Mesenchymal stem cell (in vitro differentiated cells and primary cell): ENCODE measurements around the gene CST11.

Experiments
- DNase-seq: peaks from one replicate; pipeline ENCODE4 v3.0.0-alpha.2; 2013
- H2AFZ ChIP-seq: one replicate; pipeline ENCODE4 v1.6.1; 2013; ENCODE audit warnings: low read depth, mild to moderate bottlenecking, control low read depth, inconsistent platforms, low read length, moderate library complexity
- H2AK5ac ChIP-seq: 2 replicates; pipeline ENCODE4 v1.6.1; 2013; ENCODE audit warnings: low read length, moderate library complexity, mild to moderate bottlenecking, inconsistent platforms; ENCODE audit not compliant: severe bottlenecking
- H2BK120ac ChIP-seq: one replicate; pipeline ENCODE4 v1.6.1; 2013; ENCODE audit warnings: low read depth, mild to moderate bottlenecking, inconsistent platforms, low read length, moderate library complexity
- H2BK12ac ChIP-seq, 2 experiments: one replicate each; pipeline ENCODE4 v1.6.1; 2013; ENCODE audit warnings: inconsistent platforms in 2 of 2, low read length in 2 of 2, mild to moderate bottlenecking in 2 of 2, moderate library complexity in 2 of 2, control low read depth in 1 of 2
- H2BK15ac ChIP-seq: one replicate; pipeline ENCODE4 v1.6.1; 2013; ENCODE audit warnings: mild to moderate bottlenecking, low read depth, inconsistent platforms; ENCODE audit not compliant: poor library complexity, severe bottlenecking
- H2BK5ac ChIP-seq: 2 replicates; pipeline ENCODE4 v1.6.1; 2013; ENCODE audit warnings: low read depth, mild to moderate bottlenecking, low read length, control low read depth, inconsistent platforms; ENCODE audit not compliant: poor library complexity, severe bottlenecking
- H3K14ac ChIP-seq, 2 experiments: one replicate each; pipeline ENCODE4 v1.6.1; 2013; ENCODE audit warnings: inconsistent platforms in 2 of 2, low read length in 2 of 2, control low read depth in 1 of 2, mild to moderate bottlenecking in 1 of 2, moderate library complexity in 1 of 2
- H3K18ac ChIP-seq, 2 experiments: one replicate each; pipeline ENCODE4 v1.6.1; 2013; ENCODE audit warnings: inconsistent platforms in 2 of 2, low read length in 2 of 2, control low read depth in 1 of 2, low read depth in 1 of 2, mild to moderate bottlenecking in 1 of 2
- H3K23ac ChIP-seq, 2 experiments: one replicate each; pipeline ENCODE4 v1.6.1; 2013; ENCODE audit warnings: inconsistent platforms in 2 of 2, low read length in 2 of 2, mild to moderate bottlenecking in 2 of 2, moderate library complexity in 2 of 2, control low read depth in 1 of 2
- H3K27ac ChIP-seq: 2 replicates; pipeline ENCODE4 v1.5.1; 2013; ENCODE audit warnings: mild to moderate bottlenecking, moderate library complexity, low read length, control low read depth, inconsistent platforms; ENCODE audit not compliant: poor library complexity, severe bottlenecking
- H3K27me3 ChIP-seq, 2 experiments: 2 replicates each; pipeline versions ENCODE4 v1.6.1 to v1.7.0; 2013; ENCODE audit warnings: low read length in 2 of 2, mild to moderate bottlenecking in 2 of 2, moderate library complexity in 2 of 2, control low read depth in 1 of 2, inconsistent platforms in 1 of 2; ENCODE audit not compliant: control insufficient read depth in 1 of 2, insufficient read depth in 1 of 2
- H3K36me3 ChIP-seq, 2 experiments: 2 replicates each; pipeline versions ENCODE4 v1.6.1 to v1.7.0; 2013; ENCODE audit warnings: low read length in 2 of 2, control low read depth in 1 of 2, inconsistent platforms in 1 of 2, low read depth in 1 of 2, mild to moderate bottlenecking in 1 of 2; ENCODE audit not compliant: insufficient read depth in 2 of 2, control insufficient read depth in 1 of 2
- H3K4ac ChIP-seq, 2 experiments: one replicate each; pipeline ENCODE4 v1.6.1; 2013; ENCODE audit warnings: inconsistent platforms in 2 of 2, low read length in 2 of 2, mild to moderate bottlenecking in 2 of 2, moderate library complexity in 2 of 2, control low read depth in 1 of 2, low read depth in 1 of 2
- H3K4me1 ChIP-seq: 2 replicates; pipeline ENCODE4 v1.6.1; 2013; ENCODE audit warnings: low read depth, low read length, control low read depth; ENCODE audit not compliant: control insufficient read depth, insufficient read depth
- H3K4me2 ChIP-seq: 2 replicates; pipeline ENCODE4 v1.6.1; 2013; ENCODE audit warnings: low read length, mild to moderate bottlenecking, inconsistent platforms; ENCODE audit not compliant: poor library complexity, severe bottlenecking
- H3K4me3 ChIP-seq, 2 experiments: 2 replicates each; pipeline versions ENCODE4 v1.5.1 to v1.7.0; 2013; ENCODE audit warnings: low read length in 2 of 2, mild to moderate bottlenecking in 2 of 2, control low read depth in 1 of 2, low read depth in 1 of 2; ENCODE audit not compliant: insufficient read depth in 1 of 2
- H3K79me1 ChIP-seq: replicated peaks from 2 replicates; pipeline ENCODE4 v1.6.1; 2013; ENCODE audit warnings: mild to moderate bottlenecking, control low read depth, low read length, inconsistent platforms; ENCODE audit not compliant: poor library complexity, severe bottlenecking
- H3K9ac ChIP-seq: 2 replicates; pipeline ENCODE4 v1.7.0; 2013; ENCODE audit warnings: mild to moderate bottlenecking, low read length, moderate library complexity
- H3K9me3 ChIP-seq: 2 replicates; pipeline ENCODE4 v1.7.0; 2013; ENCODE audit warnings: mild to moderate bottlenecking, low read length; ENCODE audit not compliant: control insufficient read depth
- H4K8ac ChIP-seq: one replicate; pipeline ENCODE4 v1.6.1; 2013; ENCODE audit warnings: inconsistent platforms, mild to moderate bottlenecking, low read length, moderate library complexity
- H4K91ac ChIP-seq: one replicate; pipeline ENCODE4 v1.6.1; 2013; ENCODE audit warnings: mild to moderate bottlenecking, low read length, inconsistent platforms
- WGBS: methylation state at CpG from one replicate; pipeline ENCODE4 v1.1.7; 2013; ENCODE audit warnings: mixed read lengths; 5-methylcytosine and 5-hydroxymethylcytosine counted together

CST11 gene

GRCh38 chr20:23456409-23456808, 3.7 kb upstream of the CST11 start:
- no peak overlapping the region for H2AK5ac ChIP-seq
- H3K9me3 ChIP-seq, result peaks cover 6% of the 10 kb centered on the region
- peaks cover 11 to 46% of the 10 kb centered on the region in 2 experiments for H3K27me3 ChIP-seq

GRCh38 chr20:23455639-23456038, 3.0 kb upstream of the CST11 start:
- no peaks in the 10 kb centered on the region for H3K36me3 ChIP-seq
- no peak overlapping the region for H2BK15ac ChIP-seq
- H3K23ac ChIP-seq, result no peak overlapping the region
- no peak overlapping the region for H4K8ac ChIP-seq
- H2AK5ac ChIP-seq, result no peak overlapping the region
- peaks cover 6% of the 10 kb centered on the region for H3K9me3 ChIP-seq
- H4K91ac ChIP-seq, result no peak overlapping the region
- no peak overlapping the region for H3K14ac ChIP-seq
- H2BK120ac ChIP-seq, result no peak overlapping the region
- H3K27ac ChIP-seq, result no peak overlapping the region
- peaks cover 11 to 52% of the 10 kb centered on the region in 2 experiments for H3K27me3 ChIP-seq
- no peak overlapping the region for H3K18ac ChIP-seq
- no peak overlapping the region for H2AFZ ChIP-seq
- H3K4ac ChIP-seq, result no peak overlapping the region
- no peak overlapping the region for H2BK5ac ChIP-seq
- H3K79me1 ChIP-seq, result no peaks in the 10 kb centered on the region
- H2BK12ac ChIP-seq, result no peak overlapping the region
- H3K4me2 ChIP-seq, result no peak overlapping the region
- DNase-seq, result no peak
- H3K4me1 ChIP-seq, result no peaks in the 10 kb centered on the region
- H3K9ac ChIP-seq, result no peak overlapping the region
- H3K4me3 ChIP-seq, result no peak overlapping the region
- 94% methylated on average over 7 of the region's 7 CpGs for WGBS

More at GRCh38 chr20:23456409-23456808, 3.7 kb upstream of the CST11 start:
- Histone ChIP-seq H2BK120ac (no peak overlapping the region), H3K4me2 (no peak overlapping the region), H3K23ac (no peak overlapping the region), H3K79me1 (no peaks in the 10 kb centered on the region), H2AFZ (no peak overlapping the region), H3K4me3 (no peak overlapping the region), H3K27ac (no peak overlapping the region), H3K14ac (no peak overlapping the region), H4K91ac (no peak overlapping the region), H3K4me1 (no peaks in the 10 kb centered on the region), H2BK15ac (no peak overlapping the region), H4K8ac (no peak overlapping the region), H3K9ac (no peak overlapping the region), H3K4ac (no peak overlapping the region), H2BK5ac (no peak overlapping the region), H3K36me3 (no peaks in the 10 kb centered on the region), H3K18ac (no peak overlapping the region), H2BK12ac (no peak overlapping the region)
- DNase-seq, result no peak
- 70% methylated on average over 3 of the region's 3 CpGs for WGBS

- H3K4me1 ChIP-seq, result no peaks in the 10 kb centered on the region
- no peak overlapping the region for H3K14ac ChIP-seq
- no peak overlapping the region for H3K23ac ChIP-seq
- H2AFZ ChIP-seq, result no peak overlapping the region
- no peak overlapping the region for H2BK15ac ChIP-seq
- H2BK5ac ChIP-seq, result no peak overlapping the region
- H2AK5ac ChIP-seq, result no peak overlapping the region
- no peak overlapping the region for H3K18ac ChIP-seq
- H3K4me2 ChIP-seq, result no peak overlapping the region
- peaks cover 6% of the 10 kb centered on the region for H3K9me3 ChIP-seq
- no peak overlapping the region for H4K8ac ChIP-seq
- H3K36me3 ChIP-seq, result no peaks in the 10 kb centered on the region
- DNase-seq, result no peak
- no peak overlapping the region for H3K4me3 ChIP-seq
- H2BK120ac ChIP-seq, result no peak overlapping the region
- peaks cover 11 to 51% of the 10 kb centered on the region in 2 experiments for H3K27me3 ChIP-seq
- no peak overlapping the region for H3K27ac ChIP-seq
- H3K79me1 ChIP-seq, result no peaks in the 10 kb centered on the region
- no CpG with 5 or more reads among the region's 1 CpG for WGBS
- no peak overlapping the region for H3K9ac ChIP-seq
- H3K4ac ChIP-seq, result no peak overlapping the region
- H2BK12ac ChIP-seq, result no peak overlapping the region
- H4K91ac ChIP-seq, result no peak overlapping the region
Measured at GRCh38 chr20:23454816-23455215, 2.1 kb upstream of the CST11 start.

GRCh38 chr20:23453549-23454543, 1.2 kb upstream of the CST11 start:
- 97% methylated on average over 15 of the region's 15 CpGs for WGBS

More at GRCh38 chr20:23453549-23454543, 1.2 kb upstream of the CST11 start:
- peaks cover 2% of the 10 kb centered on the region for H3K4me1 ChIP-seq
- no peak overlapping the region for H2BK120ac ChIP-seq
- H3K4me2 ChIP-seq, result no peak overlapping the region
- no peaks in the 10 kb centered on the region for H3K36me3 ChIP-seq
- H3K18ac ChIP-seq, result no peak overlapping the region
- peak overlapping the region; percentile 26 for H2BK15ac ChIP-seq
- H3K27ac ChIP-seq, result no peak overlapping the region
- DNase-seq, result no peak
- no peak overlapping the region for H3K23ac ChIP-seq
- H3K4ac ChIP-seq, result no peak overlapping the region
- peak overlapping the region in 1 of 2 experiments; percentile 51 for H3K14ac ChIP-seq
- H2BK5ac ChIP-seq, result no peak overlapping the region
- H3K4me3 ChIP-seq, result no peak overlapping the region
- no peak overlapping the region for H2BK12ac ChIP-seq
- H3K9me3 ChIP-seq, result peaks cover 6% of the 10 kb centered on the region
- no peak overlapping the region for H2AK5ac ChIP-seq
- no peak overlapping the region for H4K91ac ChIP-seq
- H3K27me3 ChIP-seq, result peaks cover 8 to 49% of the 10 kb centered on the region in 2 experiments
- no peaks in the 10 kb centered on the region for H3K79me1 ChIP-seq
- H3K9ac ChIP-seq, result no peak overlapping the region
- H4K8ac ChIP-seq, result no peak overlapping the region
- no peak overlapping the region for H2AFZ ChIP-seq
